ENCODE data around the gene CRIP1.
A peak's percentile ranks its signal among the peaks of the same experiment; 100 is the strongest.

Gene CRIP1

DNA sequence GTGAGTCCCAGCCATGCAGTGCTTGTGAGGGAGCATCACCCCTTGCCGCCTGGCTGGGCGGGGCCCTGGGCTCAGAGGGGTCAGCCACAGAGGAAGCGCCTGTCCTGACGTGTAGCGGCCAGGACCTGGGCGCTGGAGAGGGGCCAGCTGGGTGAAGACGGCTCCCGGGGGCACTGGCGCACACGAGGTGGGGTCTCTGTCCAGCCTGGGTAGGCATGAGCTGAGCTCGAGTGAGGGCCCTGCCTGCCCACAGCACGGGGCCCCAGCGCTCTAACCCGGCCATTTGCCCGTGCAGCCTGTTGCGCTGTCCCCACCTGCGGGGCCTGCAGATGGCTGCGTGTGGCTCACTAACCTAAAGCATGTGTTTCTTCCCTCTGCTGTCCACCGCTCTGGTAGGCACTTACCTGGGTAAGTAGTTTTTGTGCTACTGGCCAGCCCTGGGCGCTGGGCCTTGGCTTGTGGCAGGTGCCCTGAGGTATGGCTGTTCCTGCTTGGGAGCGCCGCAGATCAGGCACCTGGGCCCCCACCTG, 18.7 kb upstream of the CRIP1 start:
- no peak for TF ChIP-seq JUND (IDR thresholded peaks at IDR 0.05; ENCODE audit: low read depth)
- DNase-seq (ENCODE audit: low read depth in 1 of 2, low spot score in 1 of 2) = no peak
- in situ Hi-C loops (cut with HindIII; ENCODE audit: low pct_unique_long_range_greater_than_20kb, low sequenced_read_pairs) = no loop called here

GRCh38 chr14:105468621-105469241, 18.0 kb upstream of the CRIP1 start:
- in situ Hi-C loops (cut with HindIII; ENCODE audit: low pct_unique_long_range_greater_than_20kb, low sequenced_read_pairs) = no loop called here
- peak; percentile 83 to 85 for DNase-seq (ENCODE audit: low read depth in 1 of 2, low spot score in 1 of 2)
- no peak for TF ChIP-seq JUND (IDR thresholded peaks at IDR 0.05; ENCODE audit: low read depth)

DNA sequence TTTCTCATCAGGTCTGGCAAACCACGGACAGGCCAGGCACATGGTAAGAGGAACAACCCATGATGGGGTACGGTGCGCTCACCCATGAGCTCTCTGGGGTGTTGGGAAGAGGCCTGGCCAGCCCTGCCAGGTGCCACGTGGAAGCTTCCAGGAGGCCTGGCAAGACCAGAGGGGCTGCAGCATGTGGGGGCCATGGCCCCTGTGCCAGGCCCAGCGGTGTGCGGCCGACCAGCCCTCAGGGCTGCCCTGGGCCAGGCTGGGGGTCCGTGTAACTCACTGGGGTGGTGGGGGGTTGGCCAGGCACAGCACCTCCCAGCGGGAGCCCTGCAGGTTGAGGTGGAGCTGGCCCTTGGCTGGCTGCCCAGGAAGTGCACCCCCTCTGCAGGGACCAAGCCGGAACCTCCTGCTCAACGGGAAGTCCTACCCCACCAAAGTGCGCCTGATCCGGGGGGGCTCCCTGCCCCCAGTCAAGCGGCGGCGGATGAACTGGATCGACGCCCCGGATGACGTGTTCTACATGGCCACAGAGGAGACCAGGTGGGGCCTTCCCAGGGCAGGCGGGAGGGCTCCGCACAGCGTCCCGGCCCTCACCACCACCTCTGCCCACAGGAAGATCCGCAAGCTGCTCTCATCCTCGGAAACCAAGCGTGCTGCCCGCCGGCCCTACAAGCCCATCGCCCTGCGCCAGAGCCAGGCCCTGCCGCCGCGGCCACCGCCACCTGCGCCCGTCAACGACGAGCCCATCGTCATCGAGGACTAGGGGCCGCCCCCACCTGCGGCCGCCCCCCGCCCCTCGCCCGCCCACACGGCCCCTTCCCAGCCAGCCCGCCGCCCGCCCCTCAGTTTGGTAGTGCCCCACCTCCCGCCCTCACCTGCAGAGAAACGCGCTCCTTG, 17.0 kb upstream of the CRIP1 start:
- in situ Hi-C loops (cut with HindIII; ENCODE audit: low pct_unique_long_range_greater_than_20kb, low sequenced_read_pairs) = no loop called here
- no peak for TF ChIP-seq JUND (IDR thresholded peaks at IDR 0.05; ENCODE audit: low read depth)
- DNase-seq (ENCODE audit: low read depth in 1 of 2, low spot score in 1 of 2) = no peak

- in situ Hi-C loops (cut with HindIII; ENCODE audit: low pct_unique_long_range_greater_than_20kb, low sequenced_read_pairs) = no loop called here
- TF ChIP-seq JUND (IDR thresholded peaks at IDR 0.05; ENCODE audit: low read depth) = no peak
- DNase-seq (ENCODE audit: low read depth in 1 of 2, low spot score in 1 of 2) = no peak
These were observed 16.1 kb upstream of the CRIP1 start for GRCh38 chr14:105470350-105471296.

DNA sequence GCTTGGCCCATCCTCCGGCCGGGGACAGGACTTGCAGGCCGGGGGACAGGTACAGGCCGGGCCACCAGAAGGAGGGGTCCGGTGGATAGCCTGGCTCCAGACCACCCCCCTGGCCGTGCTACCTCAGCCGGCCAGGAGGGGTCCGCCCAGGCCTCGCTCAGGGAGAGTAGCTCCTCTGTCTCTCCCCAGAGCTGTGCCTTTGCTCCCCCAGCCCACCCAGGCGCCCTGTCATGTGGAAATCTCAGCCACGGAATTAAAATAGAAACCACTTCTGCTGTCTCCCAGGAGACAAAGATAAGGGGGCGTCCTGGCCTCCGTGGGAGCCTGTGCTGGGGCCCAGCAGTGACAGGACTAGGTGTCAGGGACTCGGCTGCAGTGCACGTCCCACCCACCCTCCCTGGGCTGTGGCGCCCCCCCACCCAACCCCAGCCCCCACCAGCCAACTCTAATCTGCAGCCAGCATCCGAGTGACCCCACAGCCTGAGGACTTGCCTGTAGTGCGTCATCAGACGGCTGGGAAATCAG, 15.3 kb upstream of the CRIP1 start:
- DNase-seq (ENCODE audit: low read depth in 1 of 2, low spot score in 1 of 2) = no peak
- in situ Hi-C loops (cut with HindIII; ENCODE audit: low pct_unique_long_range_greater_than_20kb, low sequenced_read_pairs) = no loop called here

GRCh38 chr14:105471823-105472485, 14.7 kb upstream of the CRIP1 start:
- DNase-seq (ENCODE audit: low read depth in 1 of 2, low spot score in 1 of 2) = no peak
- in situ Hi-C loops (cut with HindIII; ENCODE audit: low pct_unique_long_range_greater_than_20kb, low sequenced_read_pairs) = no loop called here
- no peak for TF ChIP-seq JUND (IDR thresholded peaks at IDR 0.05; ENCODE audit: low read depth)

More for the DNA sequence above, 15.3 kb upstream of the CRIP1 start:
- TF ChIP-seq JUND (IDR thresholded peaks at IDR 0.05; ENCODE audit: low read depth) = no peak

GRCh38 chr14:105472486-105472991, 14.1 kb upstream of the CRIP1 start:
- in situ Hi-C loops (cut with HindIII; ENCODE audit: low pct_unique_long_range_greater_than_20kb, low sequenced_read_pairs) = no loop called here
- DNase-seq (ENCODE audit: low read depth in 1 of 2, low spot score in 1 of 2) = peak; percentile 83 to 91
- TF ChIP-seq JUND (IDR thresholded peaks at IDR 0.05; ENCODE audit: low read depth) = no peak

DNA sequence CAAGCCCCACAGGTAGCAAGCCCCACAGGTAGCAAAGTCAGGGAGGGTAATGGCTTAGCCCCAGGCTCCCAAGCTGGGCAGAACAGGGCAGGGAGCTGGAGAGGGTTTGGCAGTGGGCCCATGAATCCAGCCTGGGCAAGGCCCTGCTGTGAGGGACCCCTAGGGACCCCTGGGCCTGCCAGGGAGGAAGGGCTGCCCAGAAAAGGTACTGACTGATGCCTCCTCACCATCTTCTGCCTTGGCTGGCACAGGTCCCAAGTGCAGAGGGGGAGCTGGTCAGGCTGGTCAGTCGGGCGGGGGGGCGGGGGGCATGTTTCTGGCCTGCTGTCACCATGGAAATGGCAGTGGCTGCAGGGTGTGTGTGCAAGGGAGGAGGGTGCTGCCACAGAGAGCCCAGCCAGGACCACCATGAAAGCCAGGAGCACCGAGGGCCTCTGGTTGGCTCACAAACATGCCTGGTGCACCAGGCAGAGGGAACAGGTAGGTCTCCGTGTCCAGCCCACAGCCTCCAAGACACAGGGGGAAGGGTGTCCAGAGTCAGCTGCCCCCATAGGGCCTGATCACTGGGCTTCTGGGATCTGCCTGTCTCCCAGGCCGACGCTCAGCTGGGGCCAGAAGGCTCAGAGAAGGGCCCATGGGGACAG, 13.5 kb upstream of the CRIP1 start:
- in situ Hi-C loops (cut with HindIII; ENCODE audit: low pct_unique_long_range_greater_than_20kb, low sequenced_read_pairs) = no loop called here
- no peak for TF ChIP-seq JUND (IDR thresholded peaks at IDR 0.05; ENCODE audit: low read depth)
- peak; percentile 87 to 91 for DNase-seq (ENCODE audit: low read depth in 1 of 2, low spot score in 1 of 2)

DNA sequence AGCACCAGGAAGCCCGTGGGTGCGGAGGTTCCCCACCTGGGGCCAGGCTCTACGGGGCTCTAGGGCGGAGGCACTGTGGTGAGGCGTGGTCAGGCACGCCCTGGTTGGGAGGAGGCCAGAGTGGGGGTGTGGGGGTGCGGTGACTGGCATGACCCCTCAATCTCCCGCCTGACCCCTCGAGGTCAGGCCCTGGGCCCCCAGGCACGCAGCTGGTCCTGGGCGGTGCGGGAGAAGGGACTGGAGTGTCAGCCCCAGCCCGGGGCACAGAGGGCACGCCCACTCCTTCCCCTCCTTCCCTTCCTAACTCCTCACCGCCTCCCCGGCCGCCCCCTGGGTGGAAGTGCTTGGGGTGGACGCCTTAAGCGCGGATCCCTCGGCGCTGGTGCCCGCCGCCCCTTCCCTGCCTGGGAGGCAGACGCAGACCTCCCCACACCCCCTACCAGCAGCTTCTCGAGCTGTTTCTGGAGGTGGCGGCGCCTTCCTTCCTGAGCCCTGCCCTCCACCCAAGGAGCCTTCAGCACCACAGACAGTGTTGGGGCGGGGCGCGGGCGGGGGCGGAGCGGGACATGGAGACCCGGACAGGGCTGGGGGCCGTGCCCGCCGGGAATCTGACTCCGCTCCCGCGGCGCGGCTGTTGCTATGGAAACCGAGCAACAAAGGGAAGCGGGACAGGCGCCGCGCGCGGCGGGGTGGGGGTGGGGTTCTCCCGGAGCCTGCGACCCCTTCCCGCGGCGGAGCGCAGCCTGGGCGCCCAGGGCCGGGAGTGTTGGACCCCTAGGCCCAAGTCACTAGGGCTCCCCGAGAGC, 12.8 kb upstream of the CRIP1 start:
- in situ Hi-C loops (cut with HindIII; ENCODE audit: low pct_unique_long_range_greater_than_20kb, low sequenced_read_pairs) = no loop called here
- TF ChIP-seq JUND (IDR thresholded peaks at IDR 0.05; ENCODE audit: low read depth) = no peak
- peak; percentile 97 to 99 for DNase-seq (ENCODE audit: low read depth in 1 of 2, low spot score in 1 of 2)

DNA sequence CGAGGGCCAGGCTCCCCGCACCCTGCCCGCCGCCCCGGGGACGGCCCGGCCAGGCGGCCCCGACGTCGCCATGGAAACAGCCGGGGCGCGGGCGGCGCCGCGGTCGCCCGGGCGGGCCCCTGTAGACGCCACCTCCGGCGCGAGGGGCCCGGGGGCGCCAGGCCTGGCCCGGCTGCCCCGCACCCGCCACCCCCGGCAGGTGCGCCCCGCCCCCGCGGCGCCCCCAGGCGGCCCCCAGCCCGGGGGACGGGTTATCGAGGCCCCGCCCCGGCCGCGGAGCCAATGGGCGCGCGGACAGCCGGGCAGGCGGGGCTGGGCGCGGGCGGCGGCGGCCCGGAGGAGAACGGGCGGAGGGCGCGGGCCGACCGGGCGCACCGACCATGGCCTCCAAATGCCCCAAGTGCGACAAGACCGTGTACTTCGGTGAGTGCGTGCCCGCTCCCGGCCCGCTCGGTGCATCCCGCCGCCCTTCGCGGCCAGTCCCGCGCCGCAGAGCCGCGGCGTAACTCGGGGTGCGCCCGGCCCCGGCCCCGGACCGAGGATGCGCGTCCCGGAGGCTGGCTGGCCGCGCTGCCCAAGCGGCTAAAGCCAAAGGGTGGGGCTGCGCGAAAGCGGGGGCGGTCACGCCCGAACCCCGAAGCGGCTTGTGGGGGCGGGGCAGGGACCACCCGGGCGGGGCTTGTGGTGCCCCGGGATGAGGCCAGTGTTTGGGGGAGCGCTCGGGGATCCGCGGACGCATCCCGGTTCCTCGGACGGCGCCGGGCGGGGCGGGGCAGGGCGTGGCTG, 12.0 kb upstream of the CRIP1 start, which contains the start of gene CRIP2:
Gene CRIP2, plus strand, starts transcription at position 339 of the 786 bp plus-strand sequence. Its CDS starts 42 bp downstream, at position 381.
- in situ Hi-C loops (cut with HindIII; ENCODE audit: low pct_unique_long_range_greater_than_20kb, low sequenced_read_pairs) = no loop called here
- peak; percentile 87 to 94 for DNase-seq (ENCODE audit: low read depth in 1 of 2, low spot score in 1 of 2)
- no peak for TF ChIP-seq JUND (IDR thresholded peaks at IDR 0.05; ENCODE audit: low read depth)

All from T47D (cell line).